ENCODE measurements around the gene YRDC.

YRDC gene

DNA sequence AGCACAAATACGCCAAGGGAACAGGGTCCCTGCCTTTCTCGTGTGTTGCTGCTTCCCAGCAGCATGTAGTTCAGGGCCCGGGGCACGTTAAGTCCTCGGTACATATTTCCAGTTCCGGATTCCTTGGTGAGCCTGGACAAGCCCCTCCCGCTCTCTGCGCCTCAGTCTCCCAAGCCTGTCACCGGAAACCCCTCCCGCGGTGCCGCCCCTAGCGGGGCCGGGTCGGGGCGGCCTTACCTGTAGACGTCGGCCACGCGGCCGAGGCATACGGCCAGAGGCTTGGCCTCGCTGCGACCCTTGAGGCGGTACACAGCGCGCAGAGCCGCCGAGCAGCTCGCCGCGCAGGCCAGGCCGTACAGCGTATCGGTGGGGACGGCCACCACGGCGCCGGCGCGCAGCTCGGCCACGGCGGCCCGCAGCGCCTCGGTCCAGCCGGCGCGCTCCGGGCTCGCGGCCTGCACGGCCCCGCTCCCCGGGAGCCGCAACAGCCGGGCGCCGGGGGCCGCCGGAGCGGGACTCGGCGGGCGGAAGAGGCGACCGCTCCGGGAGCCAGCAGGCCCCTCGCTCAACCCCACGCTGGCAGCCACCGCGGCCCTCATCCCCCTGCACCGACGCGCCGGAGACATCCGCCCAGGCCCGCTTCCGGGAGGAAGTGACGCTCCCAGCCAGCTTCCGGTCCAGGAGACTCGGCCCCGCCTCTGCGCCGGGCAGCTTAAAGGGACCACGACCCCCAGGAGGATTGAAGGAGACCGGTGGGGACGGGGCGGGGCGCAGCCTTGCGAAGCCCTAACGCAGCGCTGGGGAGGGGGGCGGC is at the start of gene YRDC, which contains the start of gene C1orf122:
YRDC (minus strand) TSS at position 654 of the 814 bp plus-strand sequence; CDS start at position 626, 28 bp downstream.
C1orf122 (plus strand) TSS at position 236 of the 814 bp plus-strand sequence. CDS start 615 bp downstream, outside the sequence.
- DNase-seq, result peak; percentile 79

- no peak for DNase-seq
These were observed 46.4 kb upstream of the YRDC start for GRCh38 chr1:37854406-37854805.

DNA sequence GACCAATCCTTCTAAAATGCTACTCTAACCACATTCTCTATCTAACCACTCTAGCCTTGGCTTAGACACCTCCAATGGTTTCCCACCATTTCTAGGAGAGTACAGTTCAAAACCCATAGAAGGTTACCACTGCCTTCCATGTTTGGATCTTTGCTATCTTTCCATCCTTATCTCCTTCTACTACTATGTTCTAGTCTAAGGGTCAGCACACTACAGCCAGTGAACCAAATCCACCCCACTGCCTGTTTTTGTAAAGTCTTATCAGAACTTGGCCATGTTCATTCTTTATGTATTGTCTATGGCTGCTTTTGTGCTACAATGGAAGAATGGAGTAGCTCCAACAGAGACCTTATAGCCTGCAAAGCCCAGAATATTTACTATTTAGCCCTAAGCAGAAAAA is 45.1 kb upstream of the YRDC start:
- DNase-seq, result no peak

DNA sequence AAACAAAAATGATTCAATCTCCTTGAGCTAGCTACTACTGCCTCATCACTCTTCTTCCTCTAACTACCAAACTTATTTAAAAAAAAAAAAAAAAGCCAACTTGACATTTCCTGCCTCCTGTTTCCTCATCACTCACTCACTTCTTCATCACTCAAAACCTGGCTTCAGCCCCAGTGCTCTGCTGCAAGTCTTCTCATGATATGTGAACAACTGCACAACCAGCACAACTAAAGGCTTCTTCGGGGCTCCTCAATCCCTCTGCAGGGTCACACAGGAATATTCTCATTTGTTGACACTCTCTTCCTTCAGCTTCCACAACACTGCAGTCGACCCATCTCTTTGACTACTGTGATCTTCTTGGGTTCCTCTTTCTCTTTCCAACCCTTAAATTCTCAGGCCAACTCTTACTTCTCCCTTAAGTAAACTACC is 43.8 kb upstream of the YRDC start:
- no peak for DNase-seq

GRCh38 chr1:37851262-37851661 is 43.3 kb upstream of the YRDC start:
- DNase-seq, result no peak

DNA sequence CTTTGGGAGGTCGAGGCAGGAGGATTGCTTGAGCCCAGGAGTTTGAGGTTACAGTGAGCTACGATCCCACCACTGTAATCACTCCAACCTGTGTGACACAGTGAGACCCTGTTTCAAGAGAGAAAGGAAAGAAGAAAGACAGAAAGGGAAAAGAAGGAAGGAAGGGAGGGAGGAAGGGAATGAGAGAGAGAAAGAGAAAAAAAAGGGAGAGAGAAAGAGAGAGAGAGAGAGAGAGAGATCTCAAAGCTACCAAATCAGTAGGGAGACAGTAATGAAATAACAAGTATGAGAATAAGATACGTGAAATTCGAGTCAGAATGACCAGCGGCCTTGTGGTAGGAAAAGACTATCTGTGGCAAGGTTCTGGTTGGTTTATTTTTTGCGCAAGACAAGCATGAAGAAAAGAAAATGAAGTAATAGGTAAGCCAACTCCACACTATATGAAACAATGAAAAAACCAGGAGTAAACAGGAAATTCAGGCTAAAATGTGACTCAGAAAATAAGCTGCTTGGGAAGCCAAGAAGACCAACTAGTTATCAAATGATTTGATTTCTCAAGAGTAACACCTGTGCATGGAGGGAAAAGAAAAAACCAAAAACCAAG is 42.4 kb upstream of the YRDC start:
- DNase-seq, result no peak

- DNase-seq, result no peak
These were observed 41.5 kb upstream of the YRDC start for GRCh38 chr1:37849480-37849879.

- DNase-seq, result no peak
These were observed 38.8 kb upstream of the YRDC start for GRCh38 chr1:37846647-37847339.

DNA sequence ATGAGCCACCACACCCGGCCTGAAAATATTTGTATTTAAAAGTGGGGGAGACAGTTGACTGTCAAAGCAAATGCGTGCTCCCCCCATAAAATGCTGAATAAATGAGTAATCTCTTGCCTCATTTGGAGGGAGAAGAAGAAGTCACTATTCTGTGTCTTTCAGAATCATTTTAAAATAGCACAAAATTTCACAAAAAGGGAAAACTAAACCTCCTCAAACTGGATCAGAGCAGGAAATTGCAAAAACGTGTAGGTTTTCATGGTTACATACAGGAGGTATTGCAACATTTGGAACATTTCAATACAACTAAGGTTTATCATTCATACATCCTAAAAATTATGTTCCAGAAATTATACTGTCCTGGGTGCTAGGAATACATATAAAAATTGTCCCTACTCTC is 37.8 kb upstream of the YRDC start:
- no peak for DNase-seq

DNA sequence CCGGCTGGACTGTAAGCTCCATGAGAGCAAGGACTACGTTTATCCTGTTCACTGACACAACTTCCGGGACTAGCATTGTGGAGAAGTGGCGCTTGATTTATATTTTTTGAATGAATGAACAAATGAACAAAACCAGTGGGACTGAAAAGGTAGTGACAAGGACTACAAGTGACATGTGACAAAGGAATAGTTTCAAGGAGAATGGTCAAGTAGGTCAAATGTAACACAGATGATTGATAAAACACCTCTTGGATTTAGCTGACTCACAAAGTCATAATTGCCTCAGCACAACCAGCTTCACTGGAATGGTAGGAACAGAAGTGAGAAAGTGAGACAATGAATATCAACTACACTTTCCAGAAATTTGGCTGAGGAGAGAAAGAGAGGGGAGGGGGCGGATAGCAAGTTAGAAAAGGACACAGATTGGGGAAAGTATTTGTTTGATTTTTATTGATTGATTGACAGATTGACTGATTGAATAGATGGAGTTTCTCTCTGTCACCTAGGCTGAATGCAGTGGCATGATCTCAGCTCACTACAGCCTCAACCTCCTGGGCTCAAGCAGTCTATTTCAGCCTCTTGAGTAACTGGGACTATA is 37.1 kb upstream of the YRDC start:
- DNase-seq, result no peak

DNA sequence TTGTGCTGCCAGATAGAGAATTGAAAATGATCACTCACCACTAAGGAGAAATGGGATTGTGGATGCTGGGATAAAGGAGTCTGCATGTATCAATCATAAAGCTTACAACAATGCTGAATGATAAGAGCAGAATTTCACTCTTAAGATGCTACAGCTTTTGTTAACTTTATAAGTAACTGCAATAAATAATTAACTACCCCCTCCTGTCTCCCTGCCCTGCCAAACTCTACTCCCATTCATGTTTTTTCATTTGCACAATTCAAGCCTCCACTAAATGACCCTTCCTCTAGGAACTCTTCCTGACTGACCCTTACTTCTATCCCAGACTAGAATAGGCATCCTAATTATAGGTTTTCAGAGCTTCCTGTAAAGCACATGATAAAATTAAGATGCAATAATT is 36.5 kb upstream of the YRDC start:
- no peak for DNase-seq

DNA sequence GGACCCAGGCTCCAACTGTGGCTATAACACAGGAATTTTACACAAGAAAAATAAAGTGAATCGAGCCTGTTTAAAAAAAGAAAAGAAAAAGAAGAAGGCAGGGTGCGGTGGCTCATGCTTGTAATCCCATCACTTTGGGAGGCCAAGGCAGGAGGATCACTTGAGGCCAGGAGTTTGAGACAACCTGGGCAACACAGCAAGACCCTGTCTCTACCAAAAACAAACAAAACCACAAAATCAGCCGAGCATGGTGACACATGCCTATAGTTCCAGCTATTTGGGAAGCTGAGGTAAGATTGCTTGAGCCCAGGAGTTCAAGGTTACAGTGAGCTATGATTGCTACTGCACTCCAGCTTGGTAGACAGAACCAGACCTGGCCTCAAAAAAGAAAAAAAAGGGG is 33.6 kb upstream of the YRDC start:
- DNase-seq, result no peak

GRCh38 chr1:37840711-37841110 is 32.7 kb upstream of the YRDC start:
- no peak for DNase-seq

DNA sequence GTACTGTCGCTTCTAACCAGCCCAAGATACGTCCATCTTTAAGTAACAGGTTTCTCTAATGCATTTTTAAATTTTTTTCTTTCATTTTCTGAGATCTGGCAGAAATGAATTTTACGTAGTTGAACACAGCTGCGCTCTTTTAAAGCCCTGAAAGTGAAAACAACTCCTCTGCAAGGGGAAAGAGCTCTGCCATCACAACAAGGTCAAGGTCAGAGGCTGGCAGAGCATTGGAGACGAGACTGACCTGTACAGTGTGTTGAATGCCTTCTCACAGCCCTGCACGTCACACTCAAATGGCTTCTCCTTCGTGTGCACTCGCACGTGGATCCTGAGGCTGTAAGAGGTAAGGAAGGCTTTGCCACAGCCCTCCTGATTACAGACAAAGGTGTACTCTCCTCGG is 31.7 kb upstream of the YRDC start:
- DNase-seq, result no peak

GRCh38 chr1:37836788-37837187 is 28.8 kb upstream of the YRDC start:
- no peak for DNase-seq

DNA sequence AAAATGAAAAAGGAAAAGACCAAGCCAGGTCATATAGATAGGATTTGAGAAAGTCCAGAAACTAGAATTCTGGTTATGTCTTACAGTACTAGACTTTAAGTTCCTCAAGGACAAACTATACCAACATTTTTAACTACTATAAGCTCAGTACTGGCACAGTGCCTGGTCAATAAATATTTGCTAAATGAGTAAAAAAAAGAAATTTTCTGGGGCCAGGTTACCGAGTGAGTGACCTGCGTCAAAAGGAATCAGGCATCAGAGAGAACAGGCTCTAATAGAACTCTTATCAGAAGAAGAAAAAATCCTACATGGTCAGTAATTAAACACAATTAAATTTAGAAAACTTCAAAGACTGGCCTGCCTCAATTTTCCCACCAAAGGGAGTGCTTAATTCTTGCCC is 23.8 kb upstream of the YRDC start:
- DNase-seq, result no peak

- DNase-seq, result no peak
These were observed 23.1 kb upstream of the YRDC start for GRCh38 chr1:37831109-37831508.

DNA sequence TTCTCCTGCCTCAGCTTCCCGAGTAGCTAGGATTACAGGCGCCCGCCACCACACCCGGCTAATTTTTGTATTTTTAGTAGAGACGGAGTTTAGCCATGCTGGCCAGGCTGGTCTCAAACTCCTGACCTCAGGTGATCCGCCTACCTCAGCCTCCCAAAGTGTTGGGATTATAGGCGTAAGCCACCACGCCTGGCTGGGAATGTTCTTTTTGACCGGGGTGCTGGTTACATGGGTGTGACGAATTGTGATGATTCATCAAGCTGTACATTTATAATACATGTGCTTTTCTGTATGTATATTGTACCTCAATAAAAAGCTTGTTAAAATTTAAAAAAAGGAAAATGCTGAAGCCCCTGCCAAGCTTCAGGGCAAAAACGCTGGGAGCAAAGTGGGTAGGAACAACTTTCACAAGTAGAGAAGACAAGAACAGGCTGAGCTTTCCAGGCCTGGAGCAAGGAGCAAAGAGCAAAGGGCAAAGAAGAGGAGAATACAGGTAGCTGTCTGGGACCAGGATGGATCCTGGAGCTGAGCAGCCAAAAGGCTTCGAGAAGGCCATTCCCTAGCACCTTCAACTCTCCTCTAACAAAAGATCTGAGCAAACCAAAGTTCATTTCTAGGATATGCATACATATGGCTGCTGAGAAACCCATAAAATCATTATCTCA is 20.5 kb upstream of the YRDC start:
- no peak for DNase-seq

- no peak for DNase-seq
These were observed 17.5 kb upstream of the YRDC start for GRCh38 chr1:37825506-37825905.

DNA sequence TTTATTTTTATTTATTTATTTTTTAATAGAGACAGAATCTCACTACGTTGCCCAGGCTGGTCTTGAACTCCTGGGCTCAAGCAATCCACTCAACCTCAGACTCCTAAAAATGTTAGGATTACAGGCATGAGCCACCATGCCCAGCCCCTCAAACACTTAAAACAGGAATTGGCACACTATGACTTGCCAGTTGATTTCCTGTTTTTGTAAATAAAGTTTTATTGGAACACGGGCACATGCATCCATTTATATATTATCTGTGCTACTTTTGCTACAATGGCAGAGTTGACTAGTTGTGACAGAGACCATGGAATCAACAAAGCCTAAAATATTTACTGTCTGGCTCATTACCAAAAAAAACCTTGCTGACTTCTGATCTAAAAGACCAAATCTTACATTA is 16.0 kb upstream of the YRDC start:
- DNase-seq, result no peak

DNA sequence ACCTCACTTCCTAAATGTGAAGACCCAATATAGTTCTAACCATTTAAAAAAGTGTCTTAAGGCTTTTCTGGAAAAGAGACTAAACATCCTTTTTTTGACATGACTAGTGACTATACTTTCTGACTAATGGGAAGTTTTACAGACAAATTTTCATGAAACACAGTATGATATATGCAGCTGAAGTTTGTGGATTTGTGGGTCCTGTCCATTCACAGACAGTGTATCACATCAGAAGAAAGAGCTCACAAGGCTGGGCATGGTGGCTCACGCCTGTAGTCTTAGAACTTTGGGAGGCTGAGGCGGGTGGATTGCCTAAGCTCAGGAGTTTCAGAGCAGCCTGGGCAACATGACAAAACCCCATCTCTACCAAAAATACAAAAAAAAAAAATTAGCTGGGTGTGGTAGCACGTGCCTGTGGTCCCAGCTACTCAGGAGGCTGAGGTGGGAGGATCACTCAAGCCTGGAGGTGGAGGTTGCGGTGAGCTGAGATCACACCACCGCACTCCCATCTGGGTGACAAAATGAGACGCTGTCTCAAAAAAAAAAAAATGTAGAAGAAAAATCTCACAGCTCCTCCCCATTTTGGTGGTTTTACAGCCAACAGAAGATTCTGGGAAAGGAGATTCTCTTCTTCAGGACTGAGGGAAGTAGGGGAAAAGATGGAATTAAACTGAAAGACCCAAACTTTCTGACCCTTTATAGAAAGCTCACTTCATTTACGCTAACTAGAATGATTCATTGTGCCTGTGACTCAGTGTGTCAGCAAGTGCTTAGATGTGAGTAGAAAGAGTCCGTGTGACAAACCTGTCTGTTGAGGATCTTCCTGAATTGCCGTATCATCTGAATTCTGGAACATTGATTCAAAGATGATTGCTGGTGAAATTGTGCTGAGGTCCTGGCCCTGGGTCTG is 15.2 kb upstream of the YRDC start:
- DNase-seq, result no peak

DNA sequence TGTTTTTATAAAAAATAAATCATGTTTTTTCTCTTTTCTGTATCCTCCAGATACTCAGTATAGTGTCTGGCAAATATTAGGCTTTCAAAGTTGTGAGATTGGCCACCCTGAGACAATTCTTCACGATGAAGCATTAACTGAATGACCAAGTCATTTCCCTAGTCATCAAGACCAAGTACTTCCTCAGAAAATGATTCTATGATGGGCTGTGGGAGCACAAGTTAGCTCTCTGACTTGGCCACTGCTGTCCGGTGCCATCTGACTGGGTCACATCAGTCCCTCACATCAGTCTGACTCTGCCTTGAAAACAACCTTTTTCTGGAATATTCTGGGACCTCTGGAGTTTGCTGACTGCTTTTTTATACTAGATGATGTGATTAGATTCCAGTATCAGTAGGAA is 13.5 kb upstream of the YRDC start:
- no peak for DNase-seq
